HepG2 (cell line): Measurements from ENCODE around the gene IL6R. TPM values are rescaled to one million over a fixed set of nuclear protein-coding genes. Genes with fewer than 3 reads are reported as not detected.

Source experiments
- CHD4 ChIP-seq: fragments of 200-600 bp; sonication (generic); IDR thresholded peaks from 2 replicates; pipeline ENCODE4 v1.7.0; 2017; ENCODE audit warnings: mild to moderate bottlenecking, low read length, borderline replicate concordance
- DRAP1 ChIP-seq: IDR thresholded peaks from 2 replicates; pipeline ENCODE4 v1.6.1; 2016; ENCODE audit warnings: missing genetic modification reagents, missing compliant biosample characterization
- GPBP1L1 ChIP-seq: sonication (generic); formaldehyde crosslinking; IDR thresholded peaks from 2 replicates; pipeline ENCODE4 v1.5.0; 2020; ENCODE audit warnings: mild to moderate bottlenecking, missing genetic modification reagents
- NR2F2 ChIP-seq: IDR thresholded peaks from 2 replicates; pipeline ENCODE4 v1.6.1; 2012; ENCODE audit warnings: low read depth, inconsistent platforms, borderline replicate concordance
- PBX3 ChIP-seq: sonication (generic); formaldehyde crosslinking; IDR thresholded peaks from 2 replicates; pipeline ENCODE4 v1.8.1; 2023; ENCODE audit warnings: missing genetic modification reagents, inconsistent platforms, borderline replicate concordance
- PHF5A ChIP-seq: IDR thresholded peaks from one replicate; pipeline ENCODE4 v1.6.1; 2018; ENCODE audit warnings: low read depth, missing genetic modification reagents; ENCODE audit not compliant: unreplicated experiment
- POGZ ChIP-seq: sonication (generic); formaldehyde crosslinking; IDR thresholded peaks from 2 replicates; pipeline ENCODE4 v1.4.0; 2020; ENCODE audit warnings: mild to moderate bottlenecking, missing genetic modification reagents
- SOX5 ChIP-seq: IDR thresholded peaks from 2 replicates; pipeline ENCODE4 v1.6.1; 2016; ENCODE audit warnings: borderline replicate concordance
- ZNF136 ChIP-seq: sonication (generic); formaldehyde crosslinking; IDR thresholded peaks from 2 replicates; pipeline ENCODE4 v1.8.1; 2022; ENCODE audit warnings: low read depth, mild to moderate bottlenecking, moderate library complexity, missing genetic modification reagents
- ZSCAN9 ChIP-seq: IDR thresholded peaks from 2 replicates; pipeline ENCODE4 v1.6.1; 2016; ENCODE audit warnings: borderline replicate concordance
- polyA plus RNA-seq, 8 experiments: library from polyadenylated mRNA; depleted of rRNA in 3 of 8; stranded (reverse) in 7 of 8; unstranded in 1 of 8; fragments of >200 nt; fragmentation: Illumina TruSeq in 4 of 8; extraction: Trizol in 4 of 8; gene quantifications; 2 replicates each; pipeline versions ENCODE4 v1.2.1 to v1.2.3, GENCODE V29; 2011 to 2016; ENCODE audit warnings: low read depth in 4 of 8, missing spikeins in 1 of 8, mixed read lengths in 1 of 8; ENCODE audit not compliant: insufficient read depth in 1 of 8
- total RNA-seq, 5 experiments: library from RNA; depleted of rRNA; stranded (reverse); fragments of >200 nt; fragmentation: Illumina TruSeq; extraction: Trizol; gene quantifications; 2 replicates each; pipeline ENCODE4 v1.2.3, GENCODE V29; 2016; ENCODE audit warnings: low read depth in 1 of 5
- TF ChIP-seq, protein P1 (sequence below), 2 experiments: fragments of 450-650 bp in 1 of 2; sonication (generic) in 1 of 2; formaldehyde crosslinking; IDR thresholded peaks; 2 replicates each; pipeline versions ENCODE4 v1.5.0 to v1.8.0; 2020 to 2022; ENCODE audit warnings: mild to moderate bottlenecking in 1 of 2, missing genetic modification reagents in 1 of 2
- TF ChIP-seq, protein P2 (sequence below): sonication (generic); formaldehyde crosslinking; IDR thresholded peaks from 2 replicates; pipeline ENCODE4 v1.4.0; 2020; ENCODE audit warnings: mild to moderate bottlenecking, missing genetic modification reagents, borderline replicate concordance
- TF ChIP-seq, protein P3 (sequence below): sonication (generic); formaldehyde crosslinking; conservative IDR thresholded peaks from 2 replicates; pipeline ENCODE4 v1.4.0; 2020; ENCODE audit warnings: mild to moderate bottlenecking, missing genetic modification reagents, moderate library complexity
- TF ChIP-seq, protein P4 (sequence below): sonication (generic); formaldehyde crosslinking; IDR thresholded peaks from 2 replicates; pipeline ENCODE4 v1.4.0; 2020; ENCODE audit warnings: missing genetic modification reagents

IL6R gene
- total and polyA plus RNA-seq, 2 of the 13 experiments (the other 11 are each of a cell fraction or from before 2014, with no cell fraction given) = 5.0 to 24.5 TPM

DNA sequence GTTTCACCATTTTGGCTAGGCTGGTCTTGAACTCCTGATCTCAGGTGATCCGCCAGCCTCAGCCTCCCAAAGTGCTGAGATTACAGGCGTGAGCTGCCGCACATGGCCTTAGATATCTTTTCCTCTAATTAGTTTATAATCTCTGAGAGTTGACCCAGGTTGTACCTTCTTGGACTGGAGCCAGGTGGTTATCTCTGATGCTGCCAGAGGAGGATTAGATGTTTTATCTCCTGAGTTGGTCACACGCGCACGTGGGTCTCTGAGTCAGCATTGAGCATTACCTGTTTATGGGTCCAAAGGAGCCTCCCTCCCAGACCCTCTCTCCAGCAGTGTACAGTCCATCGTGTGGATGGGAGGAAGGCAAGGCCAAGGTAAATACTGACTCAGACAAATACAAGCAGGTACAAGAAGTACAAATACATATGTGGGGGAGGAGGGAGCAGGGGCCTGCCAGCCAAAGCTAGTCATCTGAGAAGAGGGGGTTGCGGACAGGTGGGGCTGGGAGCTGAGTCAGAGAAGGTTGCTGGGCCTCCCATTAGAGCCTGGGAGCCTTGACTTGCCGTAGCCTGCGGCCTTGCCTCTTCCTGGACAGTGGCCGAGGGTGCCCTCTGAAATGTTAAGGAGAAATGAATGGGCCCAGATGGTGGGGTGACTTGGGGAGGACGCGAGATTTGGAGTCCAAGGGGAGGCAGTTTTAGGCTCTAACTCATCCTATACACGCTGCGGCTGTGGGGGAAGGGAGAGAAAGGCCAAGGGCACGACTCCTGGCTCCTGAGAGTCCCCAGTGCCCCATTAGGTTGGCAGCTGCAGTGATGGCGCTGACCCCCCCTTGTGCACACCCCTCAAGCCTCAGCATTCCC lies 13.1 kb downstream of the IL6R start (continued):
- TF ChIP-seq, protein P1, sequence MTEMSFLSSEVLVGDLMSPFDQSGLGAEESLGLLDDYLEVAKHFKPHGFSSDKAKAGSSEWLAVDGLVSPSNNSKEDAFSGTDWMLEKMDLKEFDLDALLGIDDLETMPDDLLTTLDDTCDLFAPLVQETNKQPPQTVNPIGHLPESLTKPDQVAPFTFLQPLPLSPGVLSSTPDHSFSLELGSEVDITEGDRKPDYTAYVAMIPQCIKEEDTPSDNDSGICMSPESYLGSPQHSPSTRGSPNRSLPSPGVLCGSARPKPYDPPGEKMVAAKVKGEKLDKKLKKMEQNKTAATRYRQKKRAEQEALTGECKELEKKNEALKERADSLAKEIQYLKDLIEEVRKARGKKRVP (CRISPR knock-in tag; IDR thresholded peaks at IDR 0.05) = peak in 1 of 2 experiments; percentile 74; a peak in 2 of 4 replicates
- TF ChIP-seq, protein P2, sequence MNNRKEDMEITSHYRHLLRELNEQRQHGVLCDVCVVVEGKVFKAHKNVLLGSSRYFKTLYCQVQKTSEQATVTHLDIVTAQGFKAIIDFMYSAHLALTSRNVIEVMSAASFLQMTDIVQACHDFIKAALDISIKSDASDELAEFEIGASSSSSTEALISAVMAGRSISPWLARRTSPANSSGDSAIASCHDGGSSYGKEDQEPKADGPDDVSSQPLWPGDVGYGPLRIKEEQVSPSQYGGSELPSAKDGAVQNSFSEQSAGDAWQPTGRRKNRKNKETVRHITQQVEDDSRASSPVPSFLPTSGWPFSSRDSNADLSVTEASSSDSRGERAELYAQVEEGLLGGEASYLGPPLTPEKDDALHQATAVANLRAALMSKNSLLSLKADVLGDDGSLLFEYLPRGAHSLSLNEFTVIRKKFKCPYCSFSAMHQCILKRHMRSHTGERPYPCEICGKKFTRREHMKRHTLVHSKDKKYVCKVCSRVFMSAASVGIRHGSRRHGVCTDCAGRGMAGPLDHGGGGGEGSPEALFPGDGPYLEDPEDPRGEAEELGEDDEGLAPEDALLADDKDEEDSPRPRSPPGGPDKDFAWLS (CRISPR knock-in tag) = no peak
- TF ChIP-seq NR2F2 (peak; percentile 75), GPBP1L1 (CRISPR knock-in tag) (no peak), DRAP1 (peak; percentile 89), CHD4 (no peak), PBX3 (CRISPR knock-in tag) (0 out of 2 replicates have a peak, but pooled peaks have one; percentile 48), POGZ (CRISPR knock-in tag) (peak; percentile 65; the same call in 1 of the 2 replicates), SOX5 (CRISPR knock-in tag) (peak; percentile 95), ZSCAN9 (CRISPR knock-in tag) (peak; percentile 91), ZNF136 (CRISPR knock-in tag) (no peak), PHF5A (CRISPR knock-in tag) (peak; percentile 98)
- TF ChIP-seq, protein P3, sequence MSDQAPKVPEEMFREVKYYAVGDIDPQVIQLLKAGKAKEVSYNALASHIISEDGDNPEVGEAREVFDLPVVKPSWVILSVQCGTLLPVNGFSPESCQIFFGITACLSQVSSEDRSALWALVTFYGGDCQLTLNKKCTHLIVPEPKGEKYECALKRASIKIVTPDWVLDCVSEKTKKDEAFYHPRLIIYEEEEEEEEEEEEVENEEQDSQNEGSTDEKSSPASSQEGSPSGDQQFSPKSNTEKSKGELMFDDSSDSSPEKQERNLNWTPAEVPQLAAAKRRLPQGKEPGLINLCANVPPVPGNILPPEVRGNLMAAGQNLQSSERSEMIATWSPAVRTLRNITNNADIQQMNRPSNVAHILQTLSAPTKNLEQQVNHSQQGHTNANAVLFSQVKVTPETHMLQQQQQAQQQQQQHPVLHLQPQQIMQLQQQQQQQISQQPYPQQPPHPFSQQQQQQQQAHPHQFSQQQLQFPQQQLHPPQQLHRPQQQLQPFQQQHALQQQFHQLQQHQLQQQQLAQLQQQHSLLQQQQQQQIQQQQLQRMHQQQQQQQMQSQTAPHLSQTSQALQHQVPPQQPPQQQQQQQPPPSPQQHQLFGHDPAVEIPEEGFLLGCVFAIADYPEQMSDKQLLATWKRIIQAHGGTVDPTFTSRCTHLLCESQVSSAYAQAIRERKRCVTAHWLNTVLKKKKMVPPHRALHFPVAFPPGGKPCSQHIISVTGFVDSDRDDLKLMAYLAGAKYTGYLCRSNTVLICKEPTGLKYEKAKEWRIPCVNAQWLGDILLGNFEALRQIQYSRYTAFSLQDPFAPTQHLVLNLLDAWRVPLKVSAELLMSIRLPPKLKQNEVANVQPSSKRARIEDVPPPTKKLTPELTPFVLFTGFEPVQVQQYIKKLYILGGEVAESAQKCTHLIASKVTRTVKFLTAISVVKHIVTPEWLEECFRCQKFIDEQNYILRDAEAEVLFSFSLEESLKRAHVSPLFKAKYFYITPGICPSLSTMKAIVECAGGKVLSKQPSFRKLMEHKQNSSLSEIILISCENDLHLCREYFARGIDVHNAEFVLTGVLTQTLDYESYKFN (CRISPR knock-in tag) = peak; percentile 99
- TF ChIP-seq, protein P4, sequence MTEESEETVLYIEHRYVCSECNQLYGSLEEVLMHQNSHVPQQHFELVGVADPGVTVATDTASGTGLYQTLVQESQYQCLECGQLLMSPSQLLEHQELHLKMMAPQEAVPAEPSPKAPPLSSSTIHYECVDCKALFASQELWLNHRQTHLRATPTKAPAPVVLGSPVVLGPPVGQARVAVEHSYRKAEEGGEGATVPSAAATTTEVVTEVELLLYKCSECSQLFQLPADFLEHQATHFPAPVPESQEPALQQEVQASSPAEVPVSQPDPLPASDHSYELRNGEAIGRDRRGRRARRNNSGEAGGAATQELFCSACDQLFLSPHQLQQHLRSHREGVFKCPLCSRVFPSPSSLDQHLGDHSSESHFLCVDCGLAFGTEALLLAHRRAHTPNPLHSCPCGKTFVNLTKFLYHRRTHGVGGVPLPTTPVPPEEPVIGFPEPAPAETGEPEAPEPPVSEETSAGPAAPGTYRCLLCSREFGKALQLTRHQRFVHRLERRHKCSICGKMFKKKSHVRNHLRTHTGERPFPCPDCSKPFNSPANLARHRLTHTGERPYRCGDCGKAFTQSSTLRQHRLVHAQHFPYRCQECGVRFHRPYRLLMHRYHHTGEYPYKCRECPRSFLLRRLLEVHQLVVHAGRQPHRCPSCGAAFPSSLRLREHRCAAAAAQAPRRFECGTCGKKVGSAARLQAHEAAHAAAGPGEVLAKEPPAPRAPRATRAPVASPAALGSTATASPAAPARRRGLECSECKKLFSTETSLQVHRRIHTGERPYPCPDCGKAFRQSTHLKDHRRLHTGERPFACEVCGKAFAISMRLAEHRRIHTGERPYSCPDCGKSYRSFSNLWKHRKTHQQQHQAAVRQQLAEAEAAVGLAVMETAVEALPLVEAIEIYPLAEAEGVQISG (CRISPR knock-in tag) = peak; percentile 69
